Left ventricle myocardium inferior (tissue), 1 donor: ENCODE measurements around the gene RERE. TPM values are rescaled to one million over a fixed set of nuclear protein-coding genes. Genes with fewer than 3 reads are reported as not detected.

Source experiments
- DNase-seq: peaks from one replicate; pipeline ENCODE4 v3.0.0-alpha.2; 2020
- H3K27ac ChIP-seq: fragments of 200-600 bp; replicated peaks from 2 replicates; pipeline ENCODE4 v1.8.0; 2021
- H3K27me3 ChIP-seq: fragments of 200-600 bp; 2 replicates; pipeline ENCODE4 v1.8.0; 2021; ENCODE audit warnings: low read depth
- H3K36me3 ChIP-seq: fragments of 200-600 bp; 2 replicates; pipeline ENCODE4 v1.8.0; 2021
- H3K4me1 ChIP-seq: fragments of 200-600 bp; 2 replicates; pipeline ENCODE4 v1.8.0; 2021
- H3K4me3 ChIP-seq: fragments of 200-600 bp; 2 replicates; pipeline ENCODE4 v1.8.0; 2021; ENCODE audit warnings: mild to moderate bottlenecking, moderate library complexity
- H3K9me3 ChIP-seq: fragments of 200-600 bp; replicated peaks from 2 replicates; pipeline ENCODE4 v1.8.0; 2021
- CTCF ChIP-seq: fragments of 200-600 bp; IDR thresholded peaks from 2 replicates; pipeline ENCODE4 v1.8.0; 2021; ENCODE audit warnings: antibody characterized with exemption, mild to moderate bottlenecking, borderline replicate concordance
- intact Hi-C: fragments of 100-400 bp; cut with micrococcal nuclease; formaldehyde crosslinking; loops from one replicate; pipeline ENCODE4 v1.11.0; 2022
- total RNA-seq: library from RNA; stranded (reverse); fragmentation: NEBNext Ultra II Directional; extraction: Animal tissue kit (Norgen Biotek cat#: 25700); gene quantifications from one replicate; pipeline ENCODE4 v1.2.1, GENCODE V29; 2021
- donor health status: DM: no; HTN: yes; CAD: no; lungs with severe emphysema.

Gene RERE
- total RNA-seq, 1 donor from 2014 or later = 141 TPM

- peak overlapping the region; percentile 42 for H3K4me3 ChIP-seq
- peak overlapping the region; percentile 94 for H3K27ac ChIP-seq
- no peaks in the 10 kb centered on the region for H3K27me3 ChIP-seq
- H3K4me1 ChIP-seq = peaks cover 97% of the 10 kb centered on the region
- no peak for TF ChIP-seq CTCF
- H3K9me3 ChIP-seq = no peaks in the 10 kb centered on the region
- no peaks in the 10 kb centered on the region for H3K36me3 ChIP-seq
- intact Hi-C loops = no loop called here
- DNase-seq = no peak
Measured at GRCh38 chr1:8374356-8374755, 443.1 kb downstream of the RERE start.

DNA sequence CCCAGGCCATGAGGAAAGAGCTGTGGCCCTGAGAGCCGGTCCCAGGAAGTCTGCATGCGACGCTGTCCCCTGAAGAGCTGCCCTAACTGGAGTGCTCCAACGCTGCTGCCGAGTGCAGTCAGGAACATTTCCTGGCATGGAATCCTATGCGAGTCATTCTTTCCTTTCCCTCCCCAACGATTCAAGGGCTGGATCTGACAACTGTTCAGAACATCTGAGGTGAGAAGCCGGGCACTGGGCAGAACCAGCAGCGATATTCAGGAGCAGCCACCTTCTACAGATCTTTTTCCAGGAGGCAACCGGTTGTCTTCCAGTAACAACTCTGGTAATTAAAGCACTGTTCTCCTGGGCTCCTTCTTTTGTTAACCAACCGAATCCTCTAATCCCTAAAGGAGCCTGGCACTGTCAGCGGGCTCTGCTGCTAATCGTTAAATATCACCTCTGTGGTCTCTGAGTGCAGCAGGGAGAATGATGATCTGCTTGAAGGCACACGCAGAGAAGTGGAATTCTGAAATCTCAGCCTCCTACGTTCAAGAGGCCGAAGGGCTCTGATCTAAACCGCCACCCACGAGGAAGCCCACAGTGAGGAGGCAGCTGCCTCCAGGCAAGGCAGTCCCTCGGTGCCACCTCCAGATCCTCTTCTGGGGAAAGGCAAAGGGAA lies 443.7 kb downstream of the RERE start:
- Histone ChIP-seq H3K4me3 (peak overlapping the region; percentile 42), H3K9me3 (no peaks in the 10 kb centered on the region), H3K27ac (peak overlapping the region; percentile 94), H3K36me3 (no peaks in the 10 kb centered on the region), H3K27me3 (no peaks in the 10 kb centered on the region), H3K4me1 (peaks cover 97% of the 10 kb centered on the region)
- intact Hi-C loops = no loop called here
- no peak for TF ChIP-seq CTCF
- peak; percentile 77 for DNase-seq

DNA sequence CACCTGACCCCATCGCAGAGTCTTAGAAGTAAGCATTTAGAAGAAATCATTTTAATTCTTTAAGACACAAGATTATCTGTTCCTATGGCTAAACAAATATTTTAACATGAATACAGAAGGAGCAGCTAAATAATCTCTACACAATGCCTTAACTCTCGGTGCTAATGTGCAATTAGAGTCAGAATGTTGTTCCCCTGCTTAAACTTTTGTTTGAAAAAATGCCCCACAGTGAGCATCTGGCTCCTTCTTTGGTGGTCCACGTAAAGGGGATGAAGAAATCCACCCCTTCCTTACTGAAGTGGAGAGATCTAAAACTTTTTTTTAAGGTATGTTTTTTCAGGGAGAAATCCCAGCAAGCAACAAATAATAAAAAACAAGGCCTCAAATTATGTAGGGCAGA lies 444.3 kb downstream of the RERE start:
- Histone ChIP-seq H3K4me3 (peak overlapping the region; percentile 42), H3K9me3 (no peaks in the 10 kb centered on the region), H3K27ac (peak overlapping the region; percentile 94), H3K27me3 (no peaks in the 10 kb centered on the region), H3K4me1 (peaks cover 97% of the 10 kb centered on the region), H3K36me3 (no peaks in the 10 kb centered on the region)
- DNase-seq = no peak
- no peak for TF ChIP-seq CTCF
- intact Hi-C loops = no loop called here

- H3K27ac ChIP-seq = peak overlapping the region; percentile 94
- no peak for TF ChIP-seq CTCF
- H3K4me3 ChIP-seq = peak overlapping the region; percentile 33
- H3K27me3 ChIP-seq = no peaks in the 10 kb centered on the region
- peaks cover 97% of the 10 kb centered on the region for H3K4me1 ChIP-seq
- no peak for DNase-seq
- no peaks in the 10 kb centered on the region for H3K36me3 ChIP-seq
- H3K9me3 ChIP-seq = no peaks in the 10 kb centered on the region
- intact Hi-C loops = no loop called here
Measured at GRCh38 chr1:8371372-8371991, 446.0 kb downstream of the RERE start.

DNA sequence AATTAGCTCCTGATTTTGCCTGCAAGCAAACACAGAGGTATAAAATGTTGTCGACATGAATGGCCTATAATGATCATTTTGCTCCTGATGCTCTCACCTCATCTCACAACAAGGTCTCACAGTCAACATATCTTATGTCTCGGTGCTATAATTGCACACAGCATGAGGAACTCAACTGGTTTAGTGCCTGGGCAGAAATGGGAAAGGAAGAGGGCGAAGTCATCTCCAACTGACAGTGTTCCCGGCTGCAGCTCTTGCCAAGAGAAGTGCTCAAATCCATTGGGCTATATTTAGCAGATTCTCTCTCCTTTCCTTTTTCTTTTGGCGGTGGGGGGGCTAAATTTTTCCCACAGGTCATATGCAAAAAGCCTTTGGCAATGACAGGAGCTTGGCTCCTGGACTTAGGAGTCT lies 446.5 kb downstream of the RERE start:
- Histone ChIP-seq H3K27ac (peak overlapping the region; percentile 94), H3K9me3 (no peaks in the 10 kb centered on the region), H3K4me3 (peak overlapping the region; percentile 33), H3K27me3 (no peaks in the 10 kb centered on the region), H3K36me3 (peaks cover 5% of the 10 kb centered on the region), H3K4me1 (peaks cover 97% of the 10 kb centered on the region)
- intact Hi-C loops = no loop called here
- TF ChIP-seq CTCF = no peak
- DNase-seq = no peak
